ENCODE measurements around the gene PRRX1.

- TF ChIP-seq EZH2 (IDR thresholded peaks at IDR 0.05; ENCODE audit: borderline replicate concordance, low read depth, low read length, poor library complexity, severe bottlenecking) (no peak), CTCF (conservative IDR thresholded peaks at IDR 0.05; ENCODE audit: low read depth, low read length) (no peak)
Observed at GRCh38 chr1:170727963-170728362, 64.0 kb downstream of the PRRX1 start.
